C4-2B (cell line): ENCODE results near the gene GSTA3.

Source experiments
- ZFX ChIP-seq: fragments of 450-650 bp; IDR thresholded peaks from 2 replicates; pipeline ENCODE4 v1.6.1; 2017
- TF ChIP-seq, protein P1 (sequence below): fragments of 450-650 bp; conservative IDR thresholded peaks from 2 replicates; pipeline ENCODE4 v1.5.1; 2017; ENCODE audit warnings: mild to moderate bottlenecking

DNA sequence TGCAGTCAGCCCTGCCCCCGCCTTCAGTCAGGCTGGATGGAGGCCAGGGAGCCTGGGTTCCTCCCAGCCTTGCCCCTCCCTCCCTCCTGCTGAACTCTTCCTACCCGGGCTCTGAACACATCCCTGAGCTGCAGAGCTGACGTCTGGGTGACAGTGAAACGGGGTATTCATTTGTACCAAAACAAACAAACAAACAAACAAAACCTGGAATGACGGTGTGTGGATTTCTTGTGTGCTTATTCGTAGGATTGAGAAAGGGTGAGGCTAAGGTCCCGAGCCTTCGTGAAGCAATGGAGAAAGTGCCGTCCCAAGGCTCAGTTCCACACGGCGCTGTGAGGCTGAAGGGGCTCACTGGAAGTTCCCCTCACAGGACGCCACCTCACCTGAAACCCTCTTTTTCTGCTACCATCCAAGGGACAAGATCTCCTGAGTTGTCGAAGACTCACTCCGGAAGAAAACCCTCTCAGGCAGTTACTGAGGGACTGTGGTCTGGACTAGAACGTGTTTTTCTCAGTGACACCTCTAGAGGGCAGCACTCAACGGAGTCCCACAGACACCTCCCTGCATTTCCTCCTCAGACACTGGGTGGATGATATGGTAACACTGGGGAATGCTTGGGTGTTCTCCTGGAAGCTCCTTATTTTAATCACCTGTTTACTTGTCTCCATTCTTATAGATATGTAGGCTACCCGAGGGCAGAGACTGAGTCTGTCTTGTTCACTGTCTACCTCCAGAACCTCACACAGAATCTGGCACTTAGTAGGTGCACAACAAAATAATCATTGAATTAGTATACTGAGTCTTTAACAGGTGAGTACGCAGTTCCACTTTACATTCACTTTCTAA, 27.3 kb downstream of the GSTA3 start:
- TF ChIP-seq, protein P1, sequence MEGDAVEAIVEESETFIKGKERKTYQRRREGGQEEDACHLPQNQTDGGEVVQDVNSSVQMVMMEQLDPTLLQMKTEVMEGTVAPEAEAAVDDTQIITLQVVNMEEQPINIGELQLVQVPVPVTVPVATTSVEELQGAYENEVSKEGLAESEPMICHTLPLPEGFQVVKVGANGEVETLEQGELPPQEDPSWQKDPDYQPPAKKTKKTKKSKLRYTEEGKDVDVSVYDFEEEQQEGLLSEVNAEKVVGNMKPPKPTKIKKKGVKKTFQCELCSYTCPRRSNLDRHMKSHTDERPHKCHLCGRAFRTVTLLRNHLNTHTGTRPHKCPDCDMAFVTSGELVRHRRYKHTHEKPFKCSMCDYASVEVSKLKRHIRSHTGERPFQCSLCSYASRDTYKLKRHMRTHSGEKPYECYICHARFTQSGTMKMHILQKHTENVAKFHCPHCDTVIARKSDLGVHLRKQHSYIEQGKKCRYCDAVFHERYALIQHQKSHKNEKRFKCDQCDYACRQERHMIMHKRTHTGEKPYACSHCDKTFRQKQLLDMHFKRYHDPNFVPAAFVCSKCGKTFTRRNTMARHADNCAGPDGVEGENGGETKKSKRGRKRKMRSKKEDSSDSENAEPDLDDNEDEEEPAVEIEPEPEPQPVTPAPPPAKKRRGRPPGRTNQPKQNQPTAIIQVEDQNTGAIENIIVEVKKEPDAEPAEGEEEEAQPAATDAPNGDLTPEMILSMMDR = peak; percentile 93
- TF ChIP-seq ZFX = no peak
